OCI-LY1 (cell line): ENCODE results near the gene FHIT.

Experiments used
- H2AFZ ChIP-seq: fragments of 200-600 bp; sonication (generic), shearing (Covaris generic); 2 replicates; pipeline ENCODE4 v1.6.0; 2014; ENCODE audit warnings: antibody characterized with exemption, mild to moderate bottlenecking, low read length
- H3F3A ChIP-seq: fragments of 200-600 bp; sonication (generic), shearing (Covaris generic); 2 replicates; pipeline ENCODE4 v1.6.0; 2014; ENCODE audit warnings: mild to moderate bottlenecking, antibody characterized with exemption, low read length, moderate library complexity; ENCODE audit not compliant: insufficient read depth
- H3K27ac ChIP-seq: fragments of 200-600 bp; sonication (generic); 2 replicates; pipeline ENCODE4 v1.5.1; 2014; ENCODE audit warnings: low read length, mixed run types, mild to moderate bottlenecking, low read depth; ENCODE audit not compliant: poor library complexity, severe bottlenecking
- H3K27me3 ChIP-seq: fragments of 200-600 bp; sonication (generic); 2 replicates; pipeline ENCODE4 v1.6.0; 2014; ENCODE audit warnings: antibody characterized with exemption, mild to moderate bottlenecking, low read length, moderate library complexity; ENCODE audit not compliant: insufficient read depth
- H3K36me3 ChIP-seq: fragments of 200-600 bp; sonication (generic); 2 replicates; pipeline ENCODE4 v1.6.1; 2014; ENCODE audit warnings: mild to moderate bottlenecking, antibody characterized with exemption, low read length, moderate library complexity, mixed read lengths; ENCODE audit not compliant: insufficient read depth
- H3K4me1 ChIP-seq: fragments of 200-600 bp; sonication (generic); 2 replicates; pipeline ENCODE4 v1.5.1; 2014; ENCODE audit warnings: mild to moderate bottlenecking, low read length, moderate library complexity; ENCODE audit not compliant: insufficient read depth, severe bottlenecking
- H3K4me2 ChIP-seq: fragments of 200-600 bp; sonication (generic), shearing (Covaris generic); 2 replicates; pipeline ENCODE4 v1.6.1; 2014; ENCODE audit warnings: low read length
- H3K4me3 ChIP-seq: fragments of 200-600 bp; sonication (generic); 2 replicates; pipeline ENCODE4 v1.5.1; 2014; ENCODE audit warnings: low read length, low read depth, mild to moderate bottlenecking, mixed read lengths; ENCODE audit not compliant: poor library complexity, severe bottlenecking
- H3K79me2 ChIP-seq: fragments of 200-600 bp; shearing (Covaris generic); 2 replicates; pipeline ENCODE4 v1.6.1; 2016; ENCODE audit warnings: mixed run types, low read length, mixed read lengths; ENCODE audit not compliant: insufficient read depth
- H3K9ac ChIP-seq: fragments of 200-600 bp; sonication (generic), shearing (Covaris generic); 2 replicates; pipeline ENCODE4 v1.6.1; 2014; ENCODE audit warnings: mild to moderate bottlenecking, low read length, mixed read lengths
- H3K9me2 ChIP-seq: fragments of 200-600 bp; sonication (generic), shearing (Covaris generic); 2 replicates; pipeline ENCODE4 v1.6.1; 2014; ENCODE audit warnings: low read depth, mild to moderate bottlenecking, low read length, mixed read lengths
- H3K9me3 ChIP-seq: fragments of 200-600 bp; shearing (Covaris generic); 2 replicates; pipeline ENCODE4 v1.6.1; 2014; ENCODE audit warnings: low read length, mixed read lengths
- H4K20me1 ChIP-seq: fragments of 200-600 bp; sonication (generic), shearing (Covaris generic); 2 replicates; pipeline ENCODE4 v1.6.0; 2016; ENCODE audit warnings: mild to moderate bottlenecking, low read length; ENCODE audit not compliant: insufficient read depth
- EZH2 ChIP-seq: fragments of 200-600 bp; sonication (generic), shearing (Covaris generic); IDR thresholded peaks from 2 replicates; pipeline ENCODE4 v1.8.0; 2017; ENCODE audit warnings: borderline replicate concordance, mixed run types, mild to moderate bottlenecking, antibody characterized with exemption, low read length, moderate library complexity, mixed read lengths
- TF ChIP-seq, protein P1 (sequence below): fragments of 200-600 bp; sonication (generic), shearing (Covaris generic); IDR thresholded peaks from 2 replicates; pipeline ENCODE4 v1.5.1; 2017; ENCODE audit warnings: mild to moderate bottlenecking, antibody characterized with exemption, low read length, moderate library complexity, mixed read lengths

The FHIT gene

DNA sequence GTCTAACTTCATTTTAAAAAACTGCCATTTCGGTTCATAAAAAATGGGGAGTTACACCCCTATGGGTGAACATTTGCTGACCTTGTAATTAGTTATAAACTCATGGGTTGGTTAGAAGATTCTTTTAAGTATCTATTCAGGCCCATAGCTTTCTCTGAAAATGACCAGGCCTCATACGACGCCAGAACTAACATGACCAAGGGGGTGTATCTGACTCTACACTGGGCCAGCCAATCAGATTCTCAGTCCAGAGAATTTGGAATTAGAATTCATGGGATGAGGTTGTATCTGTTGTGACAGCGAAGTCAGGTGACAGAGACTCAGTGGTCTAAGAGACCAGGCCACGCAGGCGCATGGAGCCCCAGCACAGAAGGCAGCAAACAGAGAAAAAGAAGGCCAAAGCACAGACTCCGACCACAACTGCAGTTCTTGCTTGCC lies 981.4 kb downstream of the FHIT start:
- Histone ChIP-seq H3K9me3 (no peaks in the 10 kb centered on the region), H3K4me1 (no peaks in the 10 kb centered on the region), H3K36me3 (no peaks in the 10 kb centered on the region), H3K4me3 (no peak overlapping the region), H3K79me2 (no peaks in the 10 kb centered on the region), H4K20me1 (no peaks in the 10 kb centered on the region), H3K27ac (no peak overlapping the region), H3F3A (no peaks in the 10 kb centered on the region), H3K9ac (no peak overlapping the region), H3K4me2 (no peak overlapping the region), H3K27me3 (no peaks in the 10 kb centered on the region), H2AFZ (no peak overlapping the region), H3K9me2 (no peaks in the 10 kb centered on the region)
- TF ChIP-seq EZH2 = no peak
- TF ChIP-seq, protein P1, sequence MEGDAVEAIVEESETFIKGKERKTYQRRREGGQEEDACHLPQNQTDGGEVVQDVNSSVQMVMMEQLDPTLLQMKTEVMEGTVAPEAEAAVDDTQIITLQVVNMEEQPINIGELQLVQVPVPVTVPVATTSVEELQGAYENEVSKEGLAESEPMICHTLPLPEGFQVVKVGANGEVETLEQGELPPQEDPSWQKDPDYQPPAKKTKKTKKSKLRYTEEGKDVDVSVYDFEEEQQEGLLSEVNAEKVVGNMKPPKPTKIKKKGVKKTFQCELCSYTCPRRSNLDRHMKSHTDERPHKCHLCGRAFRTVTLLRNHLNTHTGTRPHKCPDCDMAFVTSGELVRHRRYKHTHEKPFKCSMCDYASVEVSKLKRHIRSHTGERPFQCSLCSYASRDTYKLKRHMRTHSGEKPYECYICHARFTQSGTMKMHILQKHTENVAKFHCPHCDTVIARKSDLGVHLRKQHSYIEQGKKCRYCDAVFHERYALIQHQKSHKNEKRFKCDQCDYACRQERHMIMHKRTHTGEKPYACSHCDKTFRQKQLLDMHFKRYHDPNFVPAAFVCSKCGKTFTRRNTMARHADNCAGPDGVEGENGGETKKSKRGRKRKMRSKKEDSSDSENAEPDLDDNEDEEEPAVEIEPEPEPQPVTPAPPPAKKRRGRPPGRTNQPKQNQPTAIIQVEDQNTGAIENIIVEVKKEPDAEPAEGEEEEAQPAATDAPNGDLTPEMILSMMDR = no peak

DNA sequence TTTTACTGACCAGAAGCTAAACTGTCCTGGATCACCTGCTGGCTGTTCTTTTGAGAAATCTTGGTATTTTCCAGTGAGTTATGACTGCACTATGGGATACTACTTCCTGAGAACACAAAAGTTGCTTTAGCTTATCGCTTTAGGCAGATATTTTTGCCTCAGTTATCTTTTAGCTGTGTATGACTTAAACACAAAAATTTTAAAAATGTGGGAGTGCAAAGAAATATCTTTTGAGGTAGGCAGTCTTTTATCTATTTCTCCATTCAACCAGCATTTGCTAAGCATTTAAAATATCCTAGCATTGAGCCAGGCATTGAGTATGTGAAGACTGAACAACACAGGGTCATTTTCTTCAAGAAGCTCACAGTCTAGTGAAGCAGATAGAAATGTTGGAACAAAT lies 981.9 kb downstream of the FHIT start:
- no peak for TF ChIP-seq EZH2
- TF ChIP-seq, protein P1 = no peak
- Histone ChIP-seq H3K27ac (no peak overlapping the region), H4K20me1 (no peaks in the 10 kb centered on the region), H3K9me2 (no peaks in the 10 kb centered on the region), H3K79me2 (no peaks in the 10 kb centered on the region), H3K9me3 (no peaks in the 10 kb centered on the region), H3F3A (no peaks in the 10 kb centered on the region), H3K36me3 (no peaks in the 10 kb centered on the region), H3K4me3 (no peak overlapping the region), H3K4me1 (no peaks in the 10 kb centered on the region), H2AFZ (no peak overlapping the region), H3K9ac (no peak overlapping the region), H3K4me2 (no peak overlapping the region), H3K27me3 (no peaks in the 10 kb centered on the region)

DNA sequence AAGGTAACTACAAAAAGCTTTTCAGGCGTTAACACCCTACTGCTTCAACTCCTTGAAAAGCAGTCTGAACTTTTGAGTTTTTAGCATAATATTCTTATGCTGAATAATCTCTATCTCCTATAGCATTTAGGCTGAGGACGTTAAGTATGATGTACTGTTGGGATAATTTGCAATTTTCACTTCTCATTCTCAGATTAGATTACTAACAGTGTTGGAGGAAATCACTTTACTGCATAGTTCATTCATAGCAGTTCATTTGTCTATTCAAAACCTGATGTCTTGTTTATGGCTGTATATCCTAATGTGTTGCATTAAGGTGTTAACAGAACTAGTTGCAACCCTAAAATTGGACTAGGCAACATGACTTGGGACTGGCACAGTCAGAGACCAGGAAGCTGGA lies 983.1 kb downstream of the FHIT start:
- Histone ChIP-seq H3F3A (no peaks in the 10 kb centered on the region), H3K4me1 (no peaks in the 10 kb centered on the region), H2AFZ (no peak overlapping the region), H3K27me3 (no peaks in the 10 kb centered on the region), H3K9ac (no peak overlapping the region), H3K36me3 (no peaks in the 10 kb centered on the region), H3K9me3 (no peaks in the 10 kb centered on the region), H3K9me2 (no peaks in the 10 kb centered on the region), H3K27ac (no peak overlapping the region), H3K4me2 (no peak overlapping the region), H3K4me3 (no peak overlapping the region), H3K79me2 (no peaks in the 10 kb centered on the region), H4K20me1 (no peaks in the 10 kb centered on the region)
- TF ChIP-seq, protein P1 = no peak
